ENCODE results near the gene UBTD2.

DNA sequence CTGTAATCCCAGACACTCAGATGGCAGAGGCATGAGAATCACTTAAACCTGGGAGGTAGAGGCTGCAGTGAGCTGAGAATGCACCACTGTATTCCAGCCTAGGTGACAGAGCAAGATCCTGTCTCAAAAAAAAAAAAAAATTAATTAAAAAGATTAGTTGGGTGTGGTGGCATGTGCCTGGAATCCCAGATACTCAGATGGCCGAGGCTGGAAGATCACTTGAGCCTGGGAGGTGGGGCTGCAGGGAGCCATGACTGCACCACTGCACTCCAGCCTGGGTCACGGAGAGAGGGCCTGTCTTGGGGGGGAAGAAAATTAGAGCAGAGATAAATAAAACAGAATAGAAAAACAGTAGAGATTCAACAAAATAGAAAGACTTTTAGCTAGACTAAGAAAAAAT is 34.9 kb downstream of the UBTD2 start:
- TF ChIP-seq, protein P1, sequence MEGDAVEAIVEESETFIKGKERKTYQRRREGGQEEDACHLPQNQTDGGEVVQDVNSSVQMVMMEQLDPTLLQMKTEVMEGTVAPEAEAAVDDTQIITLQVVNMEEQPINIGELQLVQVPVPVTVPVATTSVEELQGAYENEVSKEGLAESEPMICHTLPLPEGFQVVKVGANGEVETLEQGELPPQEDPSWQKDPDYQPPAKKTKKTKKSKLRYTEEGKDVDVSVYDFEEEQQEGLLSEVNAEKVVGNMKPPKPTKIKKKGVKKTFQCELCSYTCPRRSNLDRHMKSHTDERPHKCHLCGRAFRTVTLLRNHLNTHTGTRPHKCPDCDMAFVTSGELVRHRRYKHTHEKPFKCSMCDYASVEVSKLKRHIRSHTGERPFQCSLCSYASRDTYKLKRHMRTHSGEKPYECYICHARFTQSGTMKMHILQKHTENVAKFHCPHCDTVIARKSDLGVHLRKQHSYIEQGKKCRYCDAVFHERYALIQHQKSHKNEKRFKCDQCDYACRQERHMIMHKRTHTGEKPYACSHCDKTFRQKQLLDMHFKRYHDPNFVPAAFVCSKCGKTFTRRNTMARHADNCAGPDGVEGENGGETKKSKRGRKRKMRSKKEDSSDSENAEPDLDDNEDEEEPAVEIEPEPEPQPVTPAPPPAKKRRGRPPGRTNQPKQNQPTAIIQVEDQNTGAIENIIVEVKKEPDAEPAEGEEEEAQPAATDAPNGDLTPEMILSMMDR (IDR thresholded peaks at IDR 0.05) = no peak
- TF ChIP-seq POLR2A (IDR thresholded peaks at IDR 0.05) = no peak
